ENCODE results near the gene NPC1. TPM values are rescaled to one million over a fixed set of nuclear protein-coding genes. Genes with fewer than 3 reads are reported as not detected.
A peak's percentile ranks its signal among the peaks of the same experiment; 100 is the strongest.

Gene NPC1
- total RNA-seq, 1 donor from 2014 or later = 42.4 TPM

DNA sequence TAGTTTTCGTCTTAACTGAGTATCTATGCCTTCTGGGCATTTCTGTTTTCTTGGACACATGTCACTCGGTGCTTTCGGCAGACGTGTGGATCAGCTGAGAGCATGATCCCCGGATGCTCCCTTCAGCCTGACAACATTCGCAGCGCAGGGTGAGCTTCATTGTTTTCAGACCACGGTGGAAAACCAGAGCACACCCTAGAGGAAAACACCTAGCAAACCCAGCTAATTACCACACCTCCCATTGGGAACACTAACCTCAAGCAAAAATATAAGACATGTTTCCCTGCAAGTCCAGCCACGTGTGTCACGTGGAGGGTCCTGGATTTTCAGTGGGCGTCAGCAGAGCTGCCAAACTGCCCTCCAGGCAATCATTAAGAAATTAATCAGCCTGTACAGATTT lies 45.4 kb upstream of the NPC1 start:
- FAIRE-seq = no peak
- peak overlapping the region; percentile 35 for H3K4me2 ChIP-seq (ENCODE audit: low read length)
- TF ChIP-seq EZH2 (IDR thresholded peaks at IDR 0.05; ENCODE audit: insufficient read depth, low read length) = no peak
- TF ChIP-seq, protein P1, sequence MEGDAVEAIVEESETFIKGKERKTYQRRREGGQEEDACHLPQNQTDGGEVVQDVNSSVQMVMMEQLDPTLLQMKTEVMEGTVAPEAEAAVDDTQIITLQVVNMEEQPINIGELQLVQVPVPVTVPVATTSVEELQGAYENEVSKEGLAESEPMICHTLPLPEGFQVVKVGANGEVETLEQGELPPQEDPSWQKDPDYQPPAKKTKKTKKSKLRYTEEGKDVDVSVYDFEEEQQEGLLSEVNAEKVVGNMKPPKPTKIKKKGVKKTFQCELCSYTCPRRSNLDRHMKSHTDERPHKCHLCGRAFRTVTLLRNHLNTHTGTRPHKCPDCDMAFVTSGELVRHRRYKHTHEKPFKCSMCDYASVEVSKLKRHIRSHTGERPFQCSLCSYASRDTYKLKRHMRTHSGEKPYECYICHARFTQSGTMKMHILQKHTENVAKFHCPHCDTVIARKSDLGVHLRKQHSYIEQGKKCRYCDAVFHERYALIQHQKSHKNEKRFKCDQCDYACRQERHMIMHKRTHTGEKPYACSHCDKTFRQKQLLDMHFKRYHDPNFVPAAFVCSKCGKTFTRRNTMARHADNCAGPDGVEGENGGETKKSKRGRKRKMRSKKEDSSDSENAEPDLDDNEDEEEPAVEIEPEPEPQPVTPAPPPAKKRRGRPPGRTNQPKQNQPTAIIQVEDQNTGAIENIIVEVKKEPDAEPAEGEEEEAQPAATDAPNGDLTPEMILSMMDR (IDR thresholded peaks at IDR 0.05; ENCODE audit: insufficient read depth, low read depth, low read length) = no peak

DNA sequence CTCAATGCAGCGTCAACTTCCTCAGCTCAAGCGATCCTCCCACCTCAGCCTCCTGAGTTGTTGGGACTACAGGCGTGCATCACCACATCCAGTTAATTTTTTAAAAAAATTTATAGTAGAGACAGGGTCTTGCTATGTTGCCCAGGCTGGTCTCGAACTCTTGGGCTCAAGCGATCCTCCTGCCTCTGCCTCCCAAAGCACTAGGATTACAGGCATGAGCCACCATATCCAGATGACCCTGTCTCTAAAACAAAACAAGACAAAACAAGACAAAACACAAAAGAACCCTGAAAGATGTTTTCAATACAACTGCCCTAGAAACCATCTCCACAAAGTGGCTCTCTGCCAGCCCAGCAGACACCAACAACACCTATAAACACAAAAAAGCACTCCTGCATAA lies 45.0 kb upstream of the NPC1 start:
- Histone ChIP-seq H3K4me2 (ENCODE audit: low read length) (peak overlapping the region; percentile 35), H3K36me3 (ENCODE audit: insufficient read depth, low read length) (no peaks in the 10 kb centered on the region), H3K4me3 (ENCODE audit: insufficient read depth, low read depth, low read length) (no peak overlapping the region), H3K27me3 (ENCODE audit: insufficient read depth, low read length) (peaks cover 7% of the 10 kb centered on the region), H4K20me1 (ENCODE audit: insufficient read depth, low read length) (no peaks in the 10 kb centered on the region), H3K9ac (ENCODE audit: low read length) (no peak overlapping the region), H2AFZ (ENCODE audit: low read depth, low read length) (no peak overlapping the region), H3K4me1 (ENCODE audit: insufficient read depth, low read length) (peaks cover 10% of the 10 kb centered on the region), H3K9me3 (ENCODE audit: insufficient read depth, low read depth, low read length) (no peaks in the 10 kb centered on the region), H3K79me2 (ENCODE audit: insufficient read depth, low read length) (no peaks in the 10 kb centered on the region), H3K27ac (ENCODE audit: low read depth, low read length) (no peak overlapping the region)
- TF ChIP-seq, protein P1 (IDR thresholded peaks at IDR 0.05; ENCODE audit: insufficient read depth, low read depth, low read length) = no peak
- TF ChIP-seq EZH2 (IDR thresholded peaks at IDR 0.05; ENCODE audit: insufficient read depth, low read length) = no peak
- no peak overlapping the region for H3K27ac Mint-ChIP-seq (ENCODE audit: unreplicated experiment)
- no peak for FAIRE-seq
- peaks cover 10% of the 10 kb centered on the region for H3K4me1 Mint-ChIP-seq (ENCODE audit: low read depth, unreplicated experiment)
- H3K4me3 Mint-ChIP-seq (ENCODE audit: unreplicated experiment) = no peak overlapping the region
- peaks cover 11% of the 10 kb centered on the region for H3K27me3 Mint-ChIP-seq (ENCODE audit: low read depth, unreplicated experiment)
- DNase-seq (ENCODE audit: low read depth) = no peak
- no peaks in the 10 kb centered on the region for H3K9me3 Mint-ChIP-seq (ENCODE audit: unreplicated experiment)
- H3K36me3 Mint-ChIP-seq (ENCODE audit: low read depth, unreplicated experiment) = no peaks in the 10 kb centered on the region

More for the DNA sequence above, 45.4 kb upstream of the NPC1 start:
- H3K27ac Mint-ChIP-seq (ENCODE audit: unreplicated experiment) = no peak overlapping the region
- H3K4me3 Mint-ChIP-seq (ENCODE audit: unreplicated experiment) = no peak overlapping the region
- Histone ChIP-seq H3K27ac (ENCODE audit: low read depth, low read length) (no peak overlapping the region), H2AFZ (ENCODE audit: low read depth, low read length) (no peak overlapping the region), H3K79me2 (ENCODE audit: insufficient read depth, low read length) (no peaks in the 10 kb centered on the region), H4K20me1 (ENCODE audit: insufficient read depth, low read length) (no peaks in the 10 kb centered on the region), H3K9ac (ENCODE audit: low read length) (no peak overlapping the region), H3K4me1 (ENCODE audit: insufficient read depth, low read length) (peaks cover 6% of the 10 kb centered on the region), H3K36me3 (ENCODE audit: insufficient read depth, low read length) (no peaks in the 10 kb centered on the region), H3K4me3 (ENCODE audit: insufficient read depth, low read depth, low read length) (no peak overlapping the region), H3K9me3 (ENCODE audit: insufficient read depth, low read depth, low read length) (no peaks in the 10 kb centered on the region), H3K27me3 (ENCODE audit: insufficient read depth, low read length) (peaks cover 7% of the 10 kb centered on the region)
- peaks cover 7% of the 10 kb centered on the region for H3K4me1 Mint-ChIP-seq (ENCODE audit: low read depth, unreplicated experiment)
- DNase-seq (ENCODE audit: low read depth) = no peak
- peaks cover 11% of the 10 kb centered on the region for H3K27me3 Mint-ChIP-seq (ENCODE audit: low read depth, unreplicated experiment)
- H3K36me3 Mint-ChIP-seq (ENCODE audit: low read depth, unreplicated experiment) = no peaks in the 10 kb centered on the region
- H3K9me3 Mint-ChIP-seq (ENCODE audit: unreplicated experiment) = no peaks in the 10 kb centered on the region

DNA sequence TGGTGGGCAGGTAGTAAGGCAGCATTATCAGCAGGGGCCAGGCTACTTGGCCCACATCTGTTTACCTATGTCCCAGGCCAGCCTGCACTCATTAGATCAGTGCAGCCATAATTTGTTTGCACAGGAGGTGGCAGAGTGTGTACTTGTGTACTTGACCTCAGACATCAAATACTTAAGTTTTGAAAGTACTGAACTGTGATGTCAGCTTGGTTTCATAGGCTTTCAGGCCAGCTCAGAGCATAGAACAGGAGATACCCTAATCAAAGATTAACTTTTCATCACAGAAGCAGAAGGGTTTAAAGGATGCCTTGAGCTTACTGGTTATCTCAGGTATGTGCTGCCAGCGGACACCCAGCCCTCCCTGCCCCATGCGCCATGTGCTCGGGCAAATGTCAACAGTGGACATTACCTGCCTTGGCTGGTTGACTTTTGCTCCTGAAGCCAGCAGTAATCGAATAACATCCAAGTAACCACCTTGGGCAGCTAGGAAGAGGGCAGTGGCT lies 43.2 kb upstream of the NPC1 start:
- DNase-seq (ENCODE audit: low read depth) (no peak), FAIRE-seq (no peak)
- Histone ChIP-seq H3K4me3 (ENCODE audit: insufficient read depth, low read depth, low read length) (no peak overlapping the region), H3K27ac (ENCODE audit: low read depth, low read length) (no peak overlapping the region), H2AFZ (ENCODE audit: low read depth, low read length) (no peak overlapping the region), H4K20me1 (ENCODE audit: insufficient read depth, low read length) (no peaks in the 10 kb centered on the region), H3K36me3 (ENCODE audit: insufficient read depth, low read length) (no peaks in the 10 kb centered on the region), H3K4me2 (ENCODE audit: low read length) (no peak overlapping the region), H3K79me2 (ENCODE audit: insufficient read depth, low read length) (no peaks in the 10 kb centered on the region), H3K4me1 (ENCODE audit: insufficient read depth, low read length) (peaks cover 17% of the 10 kb centered on the region), H3K9ac (ENCODE audit: low read length) (no peak overlapping the region), H3K9me3 (ENCODE audit: insufficient read depth, low read depth, low read length) (no peaks in the 10 kb centered on the region), H3K27me3 (ENCODE audit: insufficient read depth, low read length) (peaks cover 7% of the 10 kb centered on the region)
- Mint-ChIP-seq H3K36me3 (ENCODE audit: low read depth, unreplicated experiment) (no peaks in the 10 kb centered on the region), H3K4me1 (ENCODE audit: low read depth, unreplicated experiment) (peaks cover 7% of the 10 kb centered on the region), H3K9me3 (ENCODE audit: unreplicated experiment) (no peaks in the 10 kb centered on the region), H3K4me3 (ENCODE audit: unreplicated experiment) (no peak overlapping the region), H3K27me3 (ENCODE audit: low read depth, unreplicated experiment) (peaks cover 16% of the 10 kb centered on the region), H3K27ac (ENCODE audit: unreplicated experiment) (no peak overlapping the region)
- TF ChIP-seq, protein P1 (IDR thresholded peaks at IDR 0.05; ENCODE audit: insufficient read depth, low read depth, low read length) = no peak
- TF ChIP-seq EZH2 (IDR thresholded peaks at IDR 0.05; ENCODE audit: insufficient read depth, low read length) = no peak

Data from astrocyte (in vitro differentiated cells and primary cell).